SK-N-SH treated with all-trans-retinoic acid at 6 μM for 48 hours (cell line): ENCODE results near the gene PKNOX2.

Experiments used
- ATAC-seq: fragments of 200-7000 bp; cut with Tn5 transposase; 3 replicates; pipeline ENCODE4 v1.9.1; 2020; ENCODE audit warnings: mild to moderate bottlenecking, moderate library complexity
- ARNTL ChIP-seq: fragments of 450-650 bp; formaldehyde crosslinking; IDR thresholded peaks from 2 replicates; pipeline ENCODE4 v1.5.0; 2020; ENCODE audit warnings: low read depth, mild to moderate bottlenecking, moderate library complexity, borderline replicate concordance
- BACH2 ChIP-seq: fragments of 250-450 bp; sonication (Bioruptor Pico); IDR thresholded peaks from 2 replicates; pipeline ENCODE4 v1.9.0; 2021; ENCODE audit warnings: mild to moderate bottlenecking, borderline replicate concordance
- ESRRG ChIP-seq: fragments of 250-450 bp; sonication (Bioruptor Pico); IDR thresholded peaks from 2 replicates; pipeline ENCODE4 v1.6.1; 2021; ENCODE audit warnings: mild to moderate bottlenecking
- GLIS3 ChIP-seq: fragments of 250-450 bp; sonication (Bioruptor Pico); IDR thresholded peaks from 2 replicates; pipeline ENCODE4 v1.5.0; 2020; ENCODE audit warnings: mild to moderate bottlenecking, moderate library complexity
- ISL1 ChIP-seq: fragments of 250-450 bp; sonication (Bioruptor Pico); IDR thresholded peaks from 2 replicates; pipeline ENCODE4 v2.1.2; 2022; ENCODE audit warnings: mild to moderate bottlenecking, moderate library complexity
- OSR1 ChIP-seq: fragments of 250-450 bp; sonication (Bioruptor Pico); IDR thresholded peaks from 2 replicates; pipeline ENCODE4 v1.8.0; 2022; ENCODE audit warnings: moderate library complexity, mild to moderate bottlenecking, inconsistent platforms
- PPARA ChIP-seq: fragments of 250-450 bp; sonication (Bioruptor Pico); IDR thresholded peaks from 2 replicates; pipeline ENCODE4 v1.5.0; 2020; ENCODE audit warnings: mild to moderate bottlenecking, borderline replicate concordance
- SNAI2 ChIP-seq: fragments of 250-450 bp; sonication (Bioruptor Pico); IDR thresholded peaks from 2 replicates; pipeline ENCODE4 v1.5.0; 2020; ENCODE audit warnings: mild to moderate bottlenecking, moderate library complexity
- TCF4 ChIP-seq: fragments of 250-450 bp; sonication (Bioruptor Pico); IDR thresholded peaks from 2 replicates; pipeline ENCODE4 v1.8.0; 2021; ENCODE audit warnings: mild to moderate bottlenecking, moderate library complexity, borderline replicate concordance
- TOX ChIP-seq: fragments of 250-450 bp; sonication (Bioruptor Pico); IDR thresholded peaks from 2 replicates; pipeline ENCODE4 v1.8.0; 2021; ENCODE audit warnings: mild to moderate bottlenecking, moderate library complexity, borderline replicate concordance
- ZC3H10 ChIP-seq: fragments of 250-450 bp; sonication (Bioruptor Pico); IDR thresholded peaks from 2 replicates; pipeline ENCODE4 v1.5.1; 2021; ENCODE audit warnings: mild to moderate bottlenecking, moderate library complexity
- ZFP3 ChIP-seq: fragments of 250-450 bp; sonication (Bioruptor Pico); IDR thresholded peaks from 2 replicates; pipeline ENCODE4 v1.5.0; 2020; ENCODE audit warnings: mild to moderate bottlenecking, moderate library complexity
- ZNF565 ChIP-seq: fragments of 450-650 bp; formaldehyde crosslinking; conservative IDR thresholded peaks from 2 replicates; pipeline ENCODE4 v1.5.0; 2020; ENCODE audit warnings: low read depth, mild to moderate bottlenecking, moderate library complexity
- ZNF70 ChIP-seq: fragments of 450-650 bp; formaldehyde crosslinking; IDR thresholded peaks from 2 replicates; pipeline ENCODE4 v1.5.0; 2020; ENCODE audit warnings: mild to moderate bottlenecking, moderate library complexity
- ZNF8 ChIP-seq: fragments of 450-650 bp; formaldehyde crosslinking; IDR thresholded peaks from 2 replicates; pipeline ENCODE4 v1.5.0; 2020; ENCODE audit warnings: mild to moderate bottlenecking, moderate library complexity
- TF ChIP-seq, protein P1 (sequence below): fragments of 250-450 bp; sonication (Bioruptor Pico); IDR thresholded peaks from 2 replicates; pipeline ENCODE4 v1.5.0; 2020; ENCODE audit warnings: mild to moderate bottlenecking, moderate library complexity
- TF ChIP-seq, protein P2 (sequence below): fragments of 250-450 bp; sonication (Bioruptor Pico); IDR thresholded peaks from 2 replicates; pipeline ENCODE4 v1.5.1; 2020; ENCODE audit warnings: low read depth, mild to moderate bottlenecking, moderate library complexity
- TF ChIP-seq, protein P3 (sequence below): fragments of 250-450 bp; sonication (Bioruptor Pico); IDR thresholded peaks from 2 replicates; pipeline ENCODE4 v1.8.0; 2021; ENCODE audit warnings: low read depth, mild to moderate bottlenecking, moderate library complexity, borderline replicate concordance

PKNOX2 gene

DNA sequence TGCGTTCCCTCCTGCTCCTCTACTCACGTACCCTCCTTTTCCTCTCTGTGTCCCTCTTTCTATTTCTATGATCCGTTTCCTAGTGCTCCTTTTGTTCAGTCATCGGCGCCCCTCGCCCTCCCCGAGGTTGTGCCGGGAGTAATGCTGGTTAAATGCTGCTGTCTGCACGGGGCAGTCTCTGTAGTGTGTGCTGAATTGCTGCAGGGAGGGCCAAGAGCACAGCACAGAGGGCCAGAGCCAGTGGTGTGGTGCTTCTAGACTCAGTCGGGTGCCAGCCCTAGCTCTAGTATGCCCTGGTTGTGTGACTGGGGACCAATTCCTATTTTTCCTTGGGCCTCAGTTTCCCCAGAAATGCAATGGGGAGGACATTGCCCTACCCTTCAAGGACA, 98.3 kb downstream of the PKNOX2 start:
- ATAC-seq, result peak; percentile 15; the same call in 1 of the 3 replicates
- TF ChIP-seq ARNTL (CRISPR knock-in tag) (no peak), BACH2 (CRISPR knock-in tag) (no peak), ZNF70 (CRISPR knock-in tag) (no peak), ZC3H10 (CRISPR knock-in tag) (no peak), TCF4 (CRISPR knock-in tag) (no peak), ESRRG (CRISPR knock-in tag) (no peak), PPARA (CRISPR knock-in tag) (no peak)
- TF ChIP-seq, all 23 proteins: peak for 0

DNA sequence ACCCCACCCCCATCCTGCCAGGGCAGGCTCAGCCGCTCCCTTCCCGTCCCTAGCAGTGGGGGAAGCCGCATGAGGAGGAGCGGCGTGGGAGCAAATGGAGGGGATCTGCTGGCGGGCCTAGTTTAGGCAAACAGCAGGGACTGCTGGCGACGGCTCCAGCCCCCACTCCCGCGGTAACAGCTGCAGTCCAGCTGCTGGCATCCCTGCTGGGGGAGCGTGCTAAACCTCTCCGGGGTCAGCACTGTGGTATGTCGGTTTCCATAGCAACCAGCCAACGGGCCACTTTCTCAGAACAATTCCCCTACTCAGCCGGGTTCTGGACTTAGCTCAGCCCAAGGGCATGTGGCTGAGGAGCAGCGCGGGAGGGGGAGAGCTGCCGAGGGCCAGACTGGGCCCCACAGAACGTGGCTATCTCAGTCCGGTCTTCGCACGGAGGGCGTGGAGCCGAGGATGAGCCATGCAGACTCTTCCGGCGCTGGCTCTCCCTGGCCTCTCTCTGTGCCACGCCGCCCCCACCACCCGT, 98.8 kb downstream of the PKNOX2 start:
- TF ChIP-seq, protein P1, sequence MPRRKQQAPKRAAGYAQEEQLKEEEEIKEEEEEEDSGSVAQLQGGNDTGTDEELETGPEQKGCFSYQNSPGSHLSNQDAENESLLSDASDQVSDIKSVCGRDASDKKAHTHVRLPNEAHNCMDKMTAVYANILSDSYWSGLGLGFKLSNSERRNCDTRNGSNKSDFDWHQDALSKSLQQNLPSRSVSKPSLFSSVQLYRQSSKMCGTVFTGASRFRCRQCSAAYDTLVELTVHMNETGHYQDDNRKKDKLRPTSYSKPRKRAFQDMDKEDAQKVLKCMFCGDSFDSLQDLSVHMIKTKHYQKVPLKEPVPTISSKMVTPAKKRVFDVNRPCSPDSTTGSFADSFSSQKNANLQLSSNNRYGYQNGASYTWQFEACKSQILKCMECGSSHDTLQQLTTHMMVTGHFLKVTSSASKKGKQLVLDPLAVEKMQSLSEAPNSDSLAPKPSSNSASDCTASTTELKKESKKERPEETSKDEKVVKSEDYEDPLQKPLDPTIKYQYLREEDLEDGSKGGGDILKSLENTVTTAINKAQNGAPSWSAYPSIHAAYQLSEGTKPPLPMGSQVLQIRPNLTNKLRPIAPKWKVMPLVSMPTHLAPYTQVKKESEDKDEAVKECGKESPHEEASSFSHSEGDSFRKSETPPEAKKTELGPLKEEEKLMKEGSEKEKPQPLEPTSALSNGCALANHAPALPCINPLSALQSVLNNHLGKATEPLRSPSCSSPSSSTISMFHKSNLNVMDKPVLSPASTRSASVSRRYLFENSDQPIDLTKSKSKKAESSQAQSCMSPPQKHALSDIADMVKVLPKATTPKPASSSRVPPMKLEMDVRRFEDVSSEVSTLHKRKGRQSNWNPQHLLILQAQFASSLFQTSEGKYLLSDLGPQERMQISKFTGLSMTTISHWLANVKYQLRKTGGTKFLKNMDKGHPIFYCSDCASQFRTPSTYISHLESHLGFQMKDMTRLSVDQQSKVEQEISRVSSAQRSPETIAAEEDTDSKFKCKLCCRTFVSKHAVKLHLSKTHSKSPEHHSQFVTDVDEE (CRISPR knock-in tag), result peak; percentile 23; the same call in 1 of the 2 replicates
- TF ChIP-seq ZC3H10 (CRISPR knock-in tag) (no peak), ZNF70 (CRISPR knock-in tag) (peak; percentile 95)
- ATAC-seq, result peak; percentile 40

DNA sequence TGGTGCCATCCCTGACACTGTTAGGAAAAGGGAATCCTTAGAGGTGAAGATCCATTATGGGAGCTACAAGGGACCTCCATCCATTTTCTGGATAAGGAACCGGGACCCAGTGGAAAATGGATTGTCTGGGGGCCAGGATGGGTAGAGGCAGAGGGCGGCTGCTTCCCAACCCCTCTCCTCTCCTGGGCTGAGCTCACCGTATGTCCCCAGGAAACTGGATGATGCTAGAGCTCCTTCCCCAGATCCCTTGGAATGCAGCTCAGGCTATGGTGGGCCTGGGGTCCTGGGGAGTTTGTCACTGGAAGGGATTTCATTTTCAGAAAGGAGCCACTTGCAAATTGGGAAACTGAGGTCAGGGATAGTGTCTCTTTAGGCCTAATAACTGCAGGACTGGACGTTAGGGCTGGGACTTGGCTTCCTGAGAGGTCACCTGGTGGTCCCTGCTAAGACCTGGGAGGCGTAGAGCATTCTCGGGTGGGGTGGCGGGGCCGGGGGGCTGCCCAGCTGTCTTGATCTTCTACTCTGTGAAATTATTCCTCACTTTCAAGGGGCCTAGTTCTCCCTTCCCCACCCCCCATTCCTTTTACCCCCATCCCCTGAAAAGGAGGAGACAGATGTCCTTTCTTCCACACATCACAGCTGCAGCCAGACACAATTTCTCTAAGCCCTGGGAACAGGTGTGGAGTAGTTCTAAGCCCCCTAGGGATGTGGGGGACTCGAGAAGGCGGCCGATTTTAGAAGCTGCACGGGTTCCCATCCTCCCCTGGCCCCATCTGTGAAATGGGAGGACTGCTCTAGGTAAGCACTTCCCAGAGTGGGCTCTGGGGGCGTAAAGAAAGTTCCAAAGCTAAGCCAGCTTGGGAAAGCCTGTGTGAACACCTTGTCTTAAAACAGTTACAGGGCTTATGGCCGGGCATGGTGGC, 99.8 kb downstream of the PKNOX2 start:
- TF ChIP-seq TOX (CRISPR knock-in tag) (no peak), ARNTL (CRISPR knock-in tag) (no peak), OSR1 (CRISPR knock-in tag) (no peak), TCF4 (CRISPR knock-in tag) (no peak), SNAI2 (CRISPR knock-in tag) (no peak), ZNF8 (CRISPR knock-in tag) (no peak), GLIS3 (no peak), ZFP3 (CRISPR knock-in tag) (no peak)
- TF ChIP-seq, protein P2, sequence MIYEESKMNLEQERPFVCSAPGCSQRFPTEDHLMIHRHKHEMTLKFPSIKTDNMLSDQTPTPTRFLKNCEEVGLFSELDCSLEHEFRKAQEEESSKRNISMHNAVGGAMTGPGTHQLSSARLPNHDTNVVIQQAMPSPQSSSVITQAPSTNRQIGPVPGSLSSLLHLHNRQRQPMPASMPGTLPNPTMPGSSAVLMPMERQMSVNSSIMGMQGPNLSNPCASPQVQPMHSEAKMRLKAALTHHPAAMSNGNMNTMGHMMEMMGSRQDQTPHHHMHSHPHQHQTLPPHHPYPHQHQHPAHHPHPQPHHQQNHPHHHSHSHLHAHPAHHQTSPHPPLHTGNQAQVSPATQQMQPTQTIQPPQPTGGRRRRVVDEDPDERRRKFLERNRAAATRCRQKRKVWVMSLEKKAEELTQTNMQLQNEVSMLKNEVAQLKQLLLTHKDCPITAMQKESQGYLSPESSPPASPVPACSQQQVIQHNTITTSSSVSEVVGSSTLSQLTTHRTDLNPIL (CRISPR knock-in tag), result no peak
- TF ChIP-seq, protein P3, sequence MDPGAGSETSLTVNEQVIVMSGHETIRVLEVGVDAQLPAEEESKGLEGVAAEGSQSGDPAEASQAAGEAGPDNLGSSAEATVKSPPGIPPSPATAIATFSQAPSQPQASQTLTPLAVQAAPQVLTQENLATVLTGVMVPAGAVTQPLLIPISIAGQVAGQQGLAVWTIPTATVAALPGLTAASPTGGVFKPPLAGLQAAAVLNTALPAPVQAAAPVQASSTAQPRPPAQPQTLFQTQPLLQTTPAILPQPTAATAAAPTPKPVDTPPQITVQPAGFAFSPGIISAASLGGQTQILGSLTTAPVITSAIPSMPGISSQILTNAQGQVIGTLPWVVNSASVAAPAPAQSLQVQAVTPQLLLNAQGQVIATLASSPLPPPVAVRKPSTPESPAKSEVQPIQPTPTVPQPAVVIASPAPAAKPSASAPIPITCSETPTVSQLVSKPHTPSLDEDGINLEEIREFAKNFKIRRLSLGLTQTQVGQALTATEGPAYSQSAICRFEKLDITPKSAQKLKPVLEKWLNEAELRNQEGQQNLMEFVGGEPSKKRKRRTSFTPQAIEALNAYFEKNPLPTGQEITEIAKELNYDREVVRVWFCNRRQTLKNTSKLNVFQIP, result no peak
- TF ChIP-seq, protein P1 (CRISPR knock-in tag), result no peak
- no peak for ATAC-seq

DNA sequence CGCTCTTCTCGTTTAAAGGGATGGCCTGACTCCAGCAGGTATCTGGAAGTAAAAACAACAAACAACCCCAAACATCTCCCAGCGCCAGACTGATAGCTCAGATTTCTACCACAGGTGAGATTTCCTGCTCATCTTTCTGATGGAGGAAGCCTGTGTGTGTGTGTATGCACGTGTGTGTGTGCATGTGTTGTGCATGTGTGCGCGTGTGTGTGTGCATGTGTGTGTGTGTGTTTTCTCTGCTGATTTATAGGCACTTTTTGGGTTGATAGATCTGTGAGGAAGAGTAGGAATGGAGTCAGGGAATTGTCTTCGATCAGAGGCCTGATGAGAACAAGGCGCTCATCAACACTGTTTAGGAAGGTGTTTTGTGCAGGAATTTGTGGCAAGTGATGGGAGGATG, 103.0 kb downstream of the PKNOX2 start:
- no peak for ATAC-seq
- no peak for TF ChIP-seq ZNF70 (CRISPR knock-in tag)
- TF ChIP-seq, protein P1 (CRISPR knock-in tag), result no peak
- no peak for TF ChIP-seq ARNTL (CRISPR knock-in tag)
- TF ChIP-seq, protein P3, result no peak
- TF ChIP-seq ZFP3 (CRISPR knock-in tag), result no peak
- no peak for TF ChIP-seq PPARA (CRISPR knock-in tag)
- TF ChIP-seq, protein P2 (CRISPR knock-in tag), result no peak
- no peak for TF ChIP-seq ZNF565
- no peak for TF ChIP-seq ISL1
